Activated CD4-positive, alpha-beta T cell treated with anti-CD3 and anti-CD28 coated beads, Interleukin-2, Interleukin-6, amounts not matched to agents 100 ng/mL and 50 ng/mL, durations not matched to agents 16 hours and 8 hours (primary cell): ENCODE results near the gene MPIG6B.

Experiments
- DNase-seq: peaks from one replicate; pipeline ENCODE4 v3.0.0-alpha.2; 2020

Gene MPIG6B

DNA sequence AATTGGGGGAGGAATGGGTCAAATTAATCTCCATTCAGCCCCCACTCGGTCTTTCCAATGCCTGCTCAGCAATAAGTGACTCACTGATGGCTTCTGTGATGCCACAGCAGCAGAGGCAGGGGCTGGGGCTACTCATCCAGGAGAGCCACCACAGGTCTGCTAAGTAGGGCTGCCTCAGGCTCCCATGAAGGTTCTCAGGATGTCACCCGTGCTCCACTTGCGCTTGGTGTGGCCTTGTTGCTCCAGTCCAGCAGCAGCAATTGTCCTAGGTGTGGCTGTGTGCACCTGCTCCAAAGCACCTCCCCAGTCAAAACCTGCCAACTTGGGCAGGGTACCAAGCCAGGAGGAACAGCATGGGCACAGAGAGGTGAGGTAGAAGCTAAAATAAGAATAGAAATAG is 1.0 kb upstream of the MPIG6B start:
- DNase-seq = no peak

DNA sequence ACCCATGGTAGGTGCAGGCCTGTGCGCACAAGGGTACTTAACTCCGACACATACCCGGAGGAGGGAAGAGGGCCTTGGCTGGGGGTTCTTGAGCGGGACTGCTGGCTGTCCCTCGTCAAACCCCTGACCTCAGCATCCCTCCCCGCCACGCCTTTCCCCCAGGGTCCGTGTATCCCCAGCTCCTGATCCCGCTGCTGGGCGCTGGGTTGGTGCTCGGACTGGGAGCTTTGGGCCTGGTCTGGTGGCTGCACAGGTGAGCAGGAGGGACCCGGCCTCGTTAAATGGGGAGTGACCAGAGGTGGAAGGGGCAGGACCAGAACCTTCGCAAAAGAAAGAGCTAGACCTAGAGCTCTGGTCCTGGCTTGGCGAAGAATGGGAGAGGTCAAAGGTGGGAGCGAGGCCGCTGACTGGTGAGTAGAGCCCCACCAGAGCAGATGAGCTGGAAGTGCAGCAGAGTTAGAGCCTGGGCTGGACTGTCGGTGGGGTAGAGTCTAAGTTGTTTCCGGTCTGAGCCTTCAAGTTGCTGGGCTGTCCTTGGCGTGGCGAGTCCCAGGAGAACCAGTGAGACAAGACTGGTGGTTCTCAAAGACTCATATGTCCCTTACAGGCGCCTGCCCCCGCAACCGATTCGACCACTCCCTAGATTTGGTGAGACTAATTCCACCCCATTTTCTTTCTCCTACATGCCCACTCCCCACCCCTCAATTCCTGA is 963 bp downstream of the MPIG6B start:
- no peak for DNase-seq

DNA sequence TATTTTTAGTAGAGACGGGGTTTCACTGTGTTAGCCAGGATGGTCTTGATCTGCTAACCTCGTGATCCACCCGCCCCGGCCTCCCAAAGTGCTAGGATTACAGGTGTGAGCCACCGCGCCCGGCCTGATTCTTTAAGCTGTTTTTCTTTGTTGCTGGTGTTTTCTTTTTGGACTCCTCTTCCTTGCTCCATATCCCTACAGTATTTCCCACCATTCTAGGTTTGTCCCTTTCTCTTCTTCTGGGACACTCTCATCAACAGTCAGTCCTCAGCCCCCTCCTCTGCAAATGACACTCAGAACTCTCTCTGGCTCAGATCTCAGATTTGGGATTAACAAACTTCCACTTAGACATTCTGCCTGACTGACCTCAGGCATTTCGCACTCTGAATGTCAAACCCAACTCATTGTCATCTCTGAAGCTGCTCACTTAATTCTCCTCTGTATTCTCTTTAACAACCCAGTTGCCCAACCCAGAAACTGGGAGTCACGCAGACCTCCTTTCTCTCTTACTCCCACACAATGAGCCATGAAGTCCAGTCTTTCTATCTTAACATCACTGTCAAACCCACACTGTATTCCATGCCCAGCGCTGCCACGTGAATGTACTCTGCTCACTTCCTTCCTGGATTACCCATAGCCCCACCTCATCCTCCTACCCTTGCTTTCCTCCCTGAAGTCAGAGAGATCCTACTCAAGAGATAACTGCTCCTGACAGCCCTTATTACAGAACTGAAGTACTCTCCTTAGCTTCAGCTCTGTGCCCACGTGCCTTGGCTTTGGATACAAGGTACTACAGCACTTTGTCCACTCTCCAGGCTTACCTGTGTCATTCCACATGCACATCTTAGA is 2.6 kb downstream of the MPIG6B start:
- no peak for DNase-seq

DNA sequence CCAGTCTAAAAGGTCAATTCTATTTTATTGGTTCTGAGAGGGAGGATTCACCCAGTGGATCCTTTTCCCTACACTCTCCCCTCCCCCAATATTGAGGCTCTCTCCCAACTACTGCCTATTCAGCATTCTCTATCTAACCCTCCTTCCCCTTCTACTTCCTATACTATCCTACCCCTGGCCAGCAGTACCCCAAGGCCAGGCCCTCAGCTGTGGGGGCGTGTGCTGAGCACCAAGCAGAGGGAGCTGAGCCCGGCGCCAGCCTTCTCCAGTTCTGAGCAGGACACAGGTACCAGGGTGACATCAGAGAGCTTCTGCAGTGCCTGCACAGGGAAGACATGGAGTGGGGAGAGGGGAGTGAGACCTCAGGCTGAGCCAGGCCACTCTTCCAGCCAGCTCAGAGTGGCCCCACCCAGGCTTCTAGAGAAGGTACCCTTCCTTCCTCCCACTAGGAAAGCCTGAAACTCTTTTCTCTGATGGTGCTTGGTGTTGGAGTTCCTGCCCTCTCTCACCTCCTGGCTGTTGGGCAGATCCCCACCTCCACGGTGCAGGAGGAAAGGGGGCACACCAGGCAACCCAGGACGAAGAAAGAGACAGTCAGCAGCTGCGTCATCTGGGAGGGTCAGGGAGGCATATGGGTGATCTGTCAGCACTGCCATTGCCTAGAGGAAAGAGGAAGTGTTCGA is 4.0 kb downstream of the MPIG6B start:
- no peak for DNase-seq

DNA sequence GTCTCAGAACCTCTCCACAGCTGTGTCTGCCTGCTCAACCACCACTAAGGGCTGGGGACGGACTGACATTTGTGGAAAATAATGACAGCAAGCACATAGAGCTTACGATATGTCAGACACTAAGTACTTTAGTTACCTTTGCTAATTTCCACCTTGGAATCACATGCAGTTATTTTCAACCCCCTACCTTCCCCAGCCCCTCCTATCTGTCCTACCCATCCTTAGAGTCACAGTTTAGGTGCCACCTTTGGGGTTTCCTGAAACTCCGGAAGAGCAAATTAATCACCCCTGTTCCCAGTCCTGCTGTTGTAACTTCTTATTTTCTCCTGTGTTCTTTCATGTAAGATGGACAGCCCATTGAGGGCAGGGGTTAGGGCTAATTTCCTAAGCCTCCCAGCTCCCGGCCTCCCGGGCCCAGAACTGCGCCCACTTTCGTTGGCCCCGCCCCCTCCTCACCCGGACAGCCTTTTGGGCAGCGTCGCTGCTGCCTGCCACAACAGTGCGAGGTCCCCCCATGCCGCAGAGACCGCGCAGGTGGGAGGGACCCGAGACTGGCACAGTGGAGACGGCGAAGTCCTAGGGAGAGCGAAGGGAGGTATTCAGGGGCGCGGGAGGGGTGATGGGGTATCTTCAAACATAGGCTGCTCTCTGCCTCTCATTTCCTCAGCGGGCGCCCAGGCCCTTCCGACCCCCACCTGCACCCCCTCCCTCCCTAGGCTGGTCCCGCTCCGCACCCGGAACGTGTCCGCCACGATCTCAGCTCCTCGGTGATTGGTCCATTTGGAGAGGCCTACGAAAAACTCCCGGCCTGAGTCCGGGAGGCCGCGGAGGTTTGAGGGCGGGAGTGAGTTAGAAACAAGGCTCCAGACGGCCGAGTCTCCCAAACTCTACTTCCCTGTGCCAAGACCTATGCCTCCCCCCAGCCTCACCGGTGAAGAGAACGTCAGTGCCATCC is 4.8 kb downstream of the MPIG6B start:
- no peak for DNase-seq

DNA sequence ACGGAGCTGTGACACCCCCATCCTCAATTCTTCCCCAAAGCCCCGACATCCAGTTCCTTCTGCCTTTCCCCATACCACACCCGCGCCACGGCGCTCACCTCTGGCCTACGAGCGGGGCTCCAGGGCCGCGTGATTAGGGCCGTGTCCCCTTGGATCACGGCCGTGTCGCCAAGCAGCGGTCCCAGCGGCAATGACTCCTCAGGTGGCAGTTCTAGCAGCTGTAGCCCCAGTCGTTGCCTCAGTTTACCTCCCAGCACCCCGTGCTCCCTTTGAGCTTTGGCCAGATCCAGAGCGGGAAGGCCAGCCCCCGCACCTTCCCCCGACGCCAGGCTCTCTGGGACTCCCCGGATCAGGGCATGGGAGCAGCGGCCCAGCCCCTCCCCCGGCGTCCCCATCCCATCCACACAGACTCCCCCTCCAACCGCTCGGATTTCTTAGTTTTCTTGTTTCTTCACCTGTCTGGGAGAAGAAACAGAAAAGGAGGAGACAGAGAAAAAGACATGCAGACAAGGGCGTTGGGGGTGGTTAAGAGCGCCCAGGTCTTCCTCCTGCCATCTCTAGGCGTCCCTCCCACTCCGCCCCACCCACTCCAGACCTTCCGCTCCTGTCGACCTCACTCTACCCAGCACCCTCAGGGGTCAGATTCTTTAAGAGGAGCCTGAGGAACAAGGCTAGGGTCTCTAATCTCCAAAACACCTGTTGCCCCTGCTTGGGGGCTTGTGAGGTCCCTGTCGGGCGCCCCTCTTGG is 5.8 kb downstream of the MPIG6B start, which contains the start of gene DDAH2:
Gene DDAH2 (minus strand): TSS at position 533 of the 748 bp plus-strand sequence. CDS start 138 bp downstream, at position 395.
- no peak for DNase-seq

DNA sequence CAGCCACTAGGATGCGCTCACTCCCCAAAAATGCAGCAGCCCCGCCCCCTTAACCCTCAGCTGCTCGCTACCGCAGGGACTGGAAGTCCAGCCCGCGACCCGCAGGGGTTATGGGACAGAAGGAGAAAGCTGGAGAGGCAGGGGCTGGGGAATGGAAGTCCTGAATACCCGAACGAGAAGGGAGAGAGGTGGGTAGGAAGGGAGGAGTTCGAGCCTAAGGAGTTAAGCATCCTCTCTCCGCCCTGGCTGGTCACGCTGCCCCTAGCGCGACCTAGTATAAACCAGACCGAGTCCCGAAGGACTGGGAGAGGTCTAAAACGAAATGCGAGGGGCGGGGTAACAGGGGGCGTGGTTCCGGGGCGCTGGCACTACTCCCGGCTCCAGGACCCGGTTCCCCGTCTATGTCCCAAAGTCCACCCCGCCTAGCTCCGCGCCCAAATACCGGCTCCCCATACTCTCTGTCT is 6.4 kb downstream of the MPIG6B start:
- peak; percentile 88 for DNase-seq

DNA sequence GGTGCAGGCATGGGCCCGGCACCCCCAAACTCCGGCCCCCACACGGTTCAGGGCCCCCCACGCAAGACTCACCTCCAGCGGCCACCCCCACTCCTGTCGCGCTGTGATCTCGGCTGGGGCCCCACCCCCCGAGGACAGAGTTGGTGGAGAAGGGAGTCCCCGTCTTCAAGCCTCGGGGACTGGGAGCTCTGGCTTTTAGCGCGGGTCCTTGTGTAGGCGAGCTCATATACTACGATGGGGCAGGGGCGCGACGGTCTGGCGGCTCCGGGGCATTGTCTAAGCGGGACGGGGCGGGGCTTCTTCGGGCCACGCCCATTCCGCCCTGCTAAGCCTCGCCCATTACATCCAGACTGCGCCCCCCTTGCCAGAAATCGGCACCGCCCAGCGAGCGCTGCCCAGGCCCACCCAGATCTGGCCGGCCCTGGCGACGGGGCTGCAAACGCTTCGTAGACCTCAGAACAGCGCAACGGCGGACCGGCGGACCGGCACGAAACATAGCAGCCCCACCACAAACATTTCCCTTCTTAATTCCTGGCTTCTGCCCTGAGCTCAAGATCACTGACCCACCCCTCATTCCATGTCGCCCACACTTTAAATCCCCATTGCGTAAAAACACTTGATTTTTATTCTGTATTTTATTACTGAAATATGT is 6.9 kb downstream of the MPIG6B start:
- DNase-seq = peak; percentile 77

DNA sequence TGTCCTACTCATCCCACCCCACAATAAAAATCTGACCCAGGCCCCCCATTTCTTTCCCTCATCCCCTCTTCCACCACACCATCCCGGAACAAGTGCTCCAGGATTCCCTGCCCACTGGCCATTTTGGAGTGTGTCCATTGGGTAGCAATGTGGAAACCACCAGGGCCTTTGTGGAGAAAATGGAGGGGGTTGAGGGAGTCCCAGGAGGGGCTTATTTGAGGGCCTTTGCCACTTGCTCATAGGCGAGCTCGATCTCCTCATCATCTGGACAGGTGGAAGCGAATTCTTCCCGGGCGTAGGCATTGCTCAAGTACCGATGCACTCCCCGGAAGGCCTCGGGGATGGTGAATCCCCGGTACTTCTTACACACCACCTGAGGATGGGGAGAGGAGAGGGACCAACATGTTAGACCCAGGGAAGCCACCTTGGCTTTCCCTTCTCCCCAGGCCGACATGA is 7.5 kb downstream of the MPIG6B start:
- DNase-seq = no peak

DNA sequence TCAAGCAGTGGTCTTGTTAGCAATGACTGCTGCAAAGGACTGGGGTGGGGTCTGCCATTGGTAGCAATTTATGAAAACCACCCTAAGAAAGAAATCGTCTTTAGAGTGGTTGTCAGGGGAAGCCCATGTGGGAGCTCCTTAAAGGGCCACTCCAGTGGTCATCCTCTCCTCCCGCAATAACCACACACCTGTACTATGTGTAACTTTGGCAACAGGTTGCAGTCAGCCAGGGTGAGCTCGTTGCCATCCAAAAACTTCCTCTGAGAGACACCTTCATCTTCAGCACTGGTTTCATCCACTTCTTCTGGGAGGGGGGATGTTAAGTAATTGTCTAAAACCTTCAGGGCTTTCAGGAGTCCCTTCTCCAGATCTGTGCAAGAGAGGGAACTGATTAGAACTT is 8.9 kb downstream of the MPIG6B start:
- no peak for DNase-seq

DNA sequence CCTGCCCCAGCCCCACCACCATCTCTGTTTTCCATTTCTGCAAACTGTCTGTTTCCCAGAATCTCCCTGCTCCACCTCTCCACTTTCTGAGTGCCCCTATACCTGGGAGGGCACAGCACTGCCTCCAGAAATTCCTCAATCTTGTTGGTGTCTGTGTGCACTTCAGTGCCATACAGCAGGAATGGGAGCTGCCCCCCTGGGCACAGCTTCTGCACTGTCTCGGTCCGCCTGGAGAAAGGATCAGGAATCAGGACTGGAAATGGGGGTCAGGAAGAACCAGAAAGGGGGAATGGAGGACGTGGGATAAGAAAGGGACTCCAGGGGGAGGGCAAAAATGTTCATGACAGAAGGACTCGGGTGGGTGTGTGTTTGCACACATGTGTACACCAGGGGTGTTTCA is 10.6 kb downstream of the MPIG6B start:
- DNase-seq = no peak

DNA sequence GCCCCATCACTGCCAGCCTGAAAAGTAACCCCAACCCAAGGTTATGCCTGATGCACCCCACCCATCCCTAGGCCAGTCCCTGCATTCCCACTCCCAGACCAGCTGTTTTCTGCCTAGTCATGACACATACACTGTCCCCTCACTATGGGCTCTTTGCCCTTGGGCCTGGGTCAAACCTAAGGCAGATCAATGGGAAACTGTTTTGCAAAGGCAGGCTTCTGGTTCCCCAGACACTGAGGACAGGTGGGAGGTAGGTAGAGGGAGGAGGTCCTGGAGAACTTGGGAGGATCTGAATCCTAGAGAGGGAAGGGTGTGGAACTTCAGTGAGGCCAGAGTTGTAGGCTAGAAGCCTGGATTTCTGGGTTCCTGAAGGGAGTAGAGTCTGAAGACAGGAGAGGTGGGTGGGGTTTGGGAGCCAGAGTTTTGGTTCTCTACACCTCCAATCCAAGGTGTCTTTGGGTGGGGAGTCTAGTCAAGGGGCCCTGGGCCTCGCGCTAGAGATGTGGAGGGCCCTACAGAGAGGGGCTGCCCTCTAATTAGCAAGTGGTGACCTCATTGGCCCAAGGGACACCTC is 11.2 kb downstream of the MPIG6B start:
- DNase-seq = no peak

DNA sequence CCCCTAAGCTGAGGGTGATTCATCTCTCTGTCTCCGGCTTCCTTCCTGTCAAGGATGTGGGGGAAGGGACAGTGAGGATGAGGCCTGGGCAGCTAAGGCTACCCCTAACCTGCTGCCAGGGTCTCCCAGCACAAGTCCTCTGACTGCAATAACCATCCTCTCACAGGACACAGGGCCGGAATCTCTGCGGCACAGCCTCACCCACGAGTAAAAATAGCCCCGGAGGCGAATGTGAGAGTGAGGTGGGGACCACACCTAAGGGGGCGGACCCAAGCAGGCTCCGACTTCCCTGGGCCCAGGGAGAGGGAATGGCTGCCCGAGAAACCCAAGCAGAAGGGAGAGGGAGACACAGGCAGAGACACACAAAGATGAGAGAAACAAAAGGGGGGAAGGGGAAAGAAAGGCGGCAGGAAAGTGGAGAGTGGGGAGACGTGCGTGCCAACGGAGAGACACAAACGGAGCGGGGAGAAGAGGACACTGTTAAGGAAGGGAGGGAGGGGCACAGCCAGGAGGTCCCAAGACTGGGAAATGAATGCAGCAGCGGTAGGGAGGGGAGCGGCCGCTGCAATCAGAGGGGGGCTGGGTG is 11.7 kb downstream of the MPIG6B start:
- peak; percentile 86 for DNase-seq

DNA sequence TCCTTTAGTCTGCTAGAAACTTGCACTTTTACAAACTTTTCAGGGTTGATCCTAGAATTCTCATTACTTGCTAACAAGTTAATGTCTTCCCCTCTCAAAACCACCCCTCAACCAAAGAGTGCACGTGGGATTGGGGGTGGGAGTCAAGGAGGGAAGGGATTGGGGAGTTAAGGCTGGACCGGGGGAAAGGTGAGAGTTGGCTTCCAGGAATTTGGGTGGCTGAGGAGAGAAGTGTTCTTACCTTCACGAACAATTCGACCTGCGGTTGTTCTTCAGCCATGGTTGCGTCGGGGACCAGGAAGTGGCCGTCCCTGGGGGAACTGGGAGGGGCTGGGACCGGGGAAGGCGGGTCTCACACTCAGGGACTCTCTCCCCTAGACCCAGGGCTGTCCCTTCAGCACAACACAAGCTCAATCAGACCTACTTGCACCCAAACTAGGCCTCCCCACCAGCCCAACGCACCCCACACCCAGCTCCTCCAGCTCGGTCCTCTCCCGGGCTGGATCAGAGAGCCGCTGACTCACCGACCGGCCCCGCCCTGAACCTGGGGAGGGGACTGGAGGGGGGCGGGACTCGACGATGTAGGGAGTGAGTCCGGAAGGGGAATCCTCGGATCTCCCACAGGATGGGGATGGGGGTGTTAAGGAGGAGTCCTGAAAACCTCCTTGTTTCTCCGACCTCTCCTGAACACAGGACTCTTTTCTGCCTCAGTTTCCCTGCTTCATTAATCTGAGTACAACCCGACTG is 13.0 kb downstream of the MPIG6B start, which contains the start of gene CLIC1:
Gene CLIC1 (minus strand): TSS at position 510 of the 747 bp plus-strand sequence. CDS start 230 bp downstream, at position 280.
- DNase-seq = peak; percentile 90

DNA sequence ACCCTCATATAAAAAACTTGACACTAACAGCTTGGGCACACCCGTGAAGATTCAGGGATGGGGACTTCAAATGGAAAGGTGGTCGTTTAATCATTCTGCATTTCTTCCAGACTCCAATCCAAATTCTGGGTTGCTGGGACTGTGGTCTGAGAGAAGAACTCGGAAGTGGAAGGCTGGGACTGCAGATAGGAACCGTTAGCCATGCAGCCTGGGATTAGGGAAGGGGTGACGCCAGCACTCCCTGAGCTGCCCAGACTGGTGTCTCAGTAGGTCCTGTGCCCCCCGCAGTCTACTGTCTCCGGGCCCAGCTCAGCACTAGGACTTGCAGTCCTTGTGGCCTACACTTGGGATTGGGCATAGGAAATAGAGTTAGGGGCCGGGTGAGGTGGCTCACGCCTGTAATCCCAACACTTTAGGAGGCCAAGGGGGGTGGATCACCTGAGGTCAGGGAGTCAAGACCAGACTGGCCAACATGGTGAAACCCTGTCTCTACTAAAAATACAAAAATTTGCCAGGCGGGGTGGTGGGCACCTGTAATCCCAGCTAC is 13.7 kb downstream of the MPIG6B start:
- DNase-seq = no peak

DNA sequence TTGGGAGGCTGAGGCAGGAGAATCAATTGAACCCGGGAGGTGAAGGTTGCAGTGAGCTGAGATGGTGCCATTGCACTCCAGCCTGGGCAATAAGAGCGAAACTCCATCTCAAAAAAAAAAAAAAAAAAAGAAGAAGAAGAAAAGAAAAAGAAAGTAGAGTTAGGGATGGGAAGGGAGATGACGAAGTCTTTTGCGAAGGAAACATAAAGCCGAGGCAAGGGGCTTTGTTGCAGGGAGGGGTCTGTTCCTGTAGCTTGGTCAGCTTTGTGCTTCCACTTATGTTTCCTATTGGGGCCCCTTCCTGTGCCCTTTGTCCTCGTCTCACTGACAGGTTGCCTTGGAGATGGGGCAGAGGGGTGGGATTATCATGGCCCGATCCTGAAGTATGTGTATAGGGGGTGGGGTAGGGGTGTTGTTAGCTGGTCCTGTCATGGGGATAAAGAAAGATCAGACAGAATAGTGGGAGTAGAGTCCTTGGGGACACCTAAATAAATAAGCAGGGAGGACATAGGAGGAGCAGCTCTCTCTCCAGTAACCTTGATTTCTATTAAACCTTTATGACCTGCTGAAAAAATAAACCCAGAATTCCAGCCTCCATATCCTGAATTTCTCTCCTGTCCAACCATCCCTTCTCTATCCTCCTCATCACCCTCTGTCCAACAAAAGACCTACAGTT is 14.3 kb downstream of the MPIG6B start:
- DNase-seq = peak; percentile 48

DNA sequence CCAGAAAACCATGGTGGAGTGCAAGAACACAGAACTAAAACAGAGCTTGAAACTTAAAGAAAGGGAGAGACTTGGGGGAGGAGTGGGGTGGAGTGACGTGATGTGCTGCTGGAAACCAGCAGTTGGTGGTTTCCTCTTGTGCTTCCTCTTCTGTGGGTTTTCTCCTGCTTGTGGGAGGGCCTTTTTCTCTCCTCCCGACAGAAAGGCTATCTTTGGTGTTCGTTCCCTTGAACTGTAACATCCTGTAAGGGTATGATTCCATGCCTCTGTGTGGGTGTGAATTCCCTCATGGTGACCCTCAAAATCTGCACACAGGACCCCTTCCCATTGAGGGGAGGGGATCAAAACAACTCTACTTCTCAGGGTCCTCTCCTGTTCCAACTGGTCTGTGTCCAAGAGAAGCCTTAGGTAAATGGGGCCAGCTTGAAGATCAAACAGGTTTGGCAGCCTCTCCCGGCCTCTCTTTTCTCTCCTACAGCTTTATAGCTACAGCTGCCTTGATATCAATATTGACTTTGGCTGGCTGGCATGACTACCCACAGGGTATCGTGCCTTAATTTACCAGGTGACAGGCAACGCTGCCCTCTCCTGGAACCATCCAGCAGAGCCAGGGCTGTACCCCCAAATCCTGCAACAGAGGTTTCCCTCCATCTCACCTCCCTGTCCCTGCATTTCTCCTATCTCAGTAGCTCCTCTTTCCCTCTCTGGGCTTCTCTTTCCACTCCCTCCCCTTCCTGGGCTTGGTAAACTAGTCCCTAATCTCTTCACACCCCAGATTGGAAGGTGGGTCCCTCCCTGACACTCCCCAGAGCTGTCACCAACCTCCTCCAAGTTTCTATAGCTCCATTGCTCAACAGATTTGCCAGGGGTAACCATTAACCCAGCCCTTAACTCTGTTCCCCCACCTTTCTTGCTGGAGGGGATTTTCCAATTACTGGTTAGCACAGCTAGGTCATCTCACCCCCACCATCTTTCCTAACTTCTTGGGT is 15.1 kb downstream of the MPIG6B start:
- peak; percentile 87 for DNase-seq
